ENCODE measurements around the gene SEC22A. TPM values are rescaled to one million over a fixed set of nuclear protein-coding genes. Genes with fewer than 3 reads are reported as not detected.

SEC22A gene
- total RNA-seq, 3 donors from 2014 or later: 28.5 to 45.2 (median 33.1) TPM

GRCh38 chr3:123290107-123290930, 88.6 kb downstream of the SEC22A start:
- Histone ChIP-seq H3K36me3 (no peaks in the 10 kb centered on the region), H3K27ac (no peak overlapping the region), H3K9me3 (no peaks in the 10 kb centered on the region), H3K4me1 (no peaks in the 10 kb centered on the region), H3K4me3 (no peak overlapping the region), H3K27me3 (no peaks in the 10 kb centered on the region)
- intact Hi-C loops (cut with DNase I; ENCODE audit: low total_unique reads): no loop called here
- TF ChIP-seq POLR2AphosphoS5 (IDR thresholded peaks at IDR 0.05): no peak
- no peak for TF ChIP-seq POLR2A (IDR thresholded peaks at IDR 0.05)
- no peak for TF ChIP-seq CTCF (IDR thresholded peaks at IDR 0.05)
- DNase-seq (ENCODE audit: low spot score in 2 of 2): no peak

GRCh38 chr3:123290962-123291361, 89.2 kb downstream of the SEC22A start:
- no peak for DNase-seq (ENCODE audit: low spot score in 2 of 2)
- Histone ChIP-seq H3K4me3 (no peak overlapping the region), H3K4me1 (no peaks in the 10 kb centered on the region), H3K9me3 (no peaks in the 10 kb centered on the region), H3K27me3 (no peaks in the 10 kb centered on the region), H3K27ac (no peak overlapping the region), H3K36me3 (no peaks in the 10 kb centered on the region)
- intact Hi-C loops (cut with DNase I; ENCODE audit: low total_unique reads): no loop called here
- no peak for TF ChIP-seq POLR2AphosphoS5 (IDR thresholded peaks at IDR 0.05)
- no peak for TF ChIP-seq POLR2A (IDR thresholded peaks at IDR 0.05)
- TF ChIP-seq CTCF (IDR thresholded peaks at IDR 0.05): no peak

GRCh38 chr3:123291404-123291803, 89.7 kb downstream of the SEC22A start:
- DNase-seq (ENCODE audit: low spot score in 2 of 2): no peak
- Histone ChIP-seq H3K36me3 (no peaks in the 10 kb centered on the region), H3K27ac (no peak overlapping the region), H3K9me3 (no peaks in the 10 kb centered on the region), H3K27me3 (no peaks in the 10 kb centered on the region), H3K4me3 (no peak overlapping the region), H3K4me1 (no peaks in the 10 kb centered on the region)
- intact Hi-C loops (cut with DNase I; ENCODE audit: low total_unique reads): no loop called here
- TF ChIP-seq POLR2A (IDR thresholded peaks at IDR 0.05) (no peak), POLR2AphosphoS5 (IDR thresholded peaks at IDR 0.05) (no peak), CTCF (IDR thresholded peaks at IDR 0.05) (no peak)

- no peak for TF ChIP-seq POLR2A (IDR thresholded peaks at IDR 0.05)
- TF ChIP-seq POLR2AphosphoS5 (IDR thresholded peaks at IDR 0.05): no peak
- TF ChIP-seq CTCF (IDR thresholded peaks at IDR 0.05): no peak
- DNase-seq (ENCODE audit: low spot score in 2 of 2): no peak
- Histone ChIP-seq H3K4me1 (no peaks in the 10 kb centered on the region), H3K4me3 (no peak overlapping the region), H3K27ac (no peak overlapping the region), H3K27me3 (no peaks in the 10 kb centered on the region), H3K36me3 (no peaks in the 10 kb centered on the region), H3K9me3 (no peaks in the 10 kb centered on the region)
- intact Hi-C loops (cut with DNase I; ENCODE audit: low total_unique reads): no loop called here
These were observed 90.9 kb downstream of the SEC22A start for GRCh38 chr3:123292321-123293310.
